ENCODE results near the gene KIF6.
"Not testable (repeated sequence)": the region's sequence is repeated elsewhere in the genome, so short reads cannot be mapped to it uniquely, and the experiment has no call there.

The KIF6 gene, protein sequence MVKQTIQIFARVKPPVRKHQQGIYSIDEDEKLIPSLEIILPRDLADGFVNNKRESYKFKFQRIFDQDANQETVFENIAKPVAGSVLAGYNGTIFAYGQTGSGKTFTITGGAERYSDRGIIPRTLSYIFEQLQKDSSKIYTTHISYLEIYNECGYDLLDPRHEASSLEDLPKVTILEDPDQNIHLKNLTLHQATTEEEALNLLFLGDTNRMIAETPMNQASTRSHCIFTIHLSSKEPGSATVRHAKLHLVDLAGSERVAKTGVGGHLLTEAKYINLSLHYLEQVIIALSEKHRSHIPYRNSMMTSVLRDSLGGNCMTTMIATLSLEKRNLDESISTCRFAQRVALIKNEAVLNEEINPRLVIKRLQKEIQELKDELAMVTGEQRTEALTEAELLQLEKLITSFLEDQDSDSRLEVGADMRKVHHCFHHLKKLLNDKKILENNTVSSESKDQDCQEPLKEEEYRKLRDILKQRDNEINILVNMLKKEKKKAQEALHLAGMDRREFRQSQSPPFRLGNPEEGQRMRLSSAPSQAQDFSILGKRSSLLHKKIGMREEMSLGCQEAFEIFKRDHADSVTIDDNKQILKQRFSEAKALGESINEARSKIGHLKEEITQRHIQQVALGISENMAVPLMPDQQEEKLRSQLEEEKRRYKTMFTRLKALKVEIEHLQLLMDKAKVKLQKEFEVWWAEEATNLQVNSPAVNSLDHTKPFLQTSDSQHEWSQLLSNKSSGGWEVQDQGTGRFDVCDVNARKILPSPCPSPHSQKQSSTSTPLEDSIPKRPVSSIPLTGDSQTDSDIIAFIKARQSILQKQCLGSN

DNA sequence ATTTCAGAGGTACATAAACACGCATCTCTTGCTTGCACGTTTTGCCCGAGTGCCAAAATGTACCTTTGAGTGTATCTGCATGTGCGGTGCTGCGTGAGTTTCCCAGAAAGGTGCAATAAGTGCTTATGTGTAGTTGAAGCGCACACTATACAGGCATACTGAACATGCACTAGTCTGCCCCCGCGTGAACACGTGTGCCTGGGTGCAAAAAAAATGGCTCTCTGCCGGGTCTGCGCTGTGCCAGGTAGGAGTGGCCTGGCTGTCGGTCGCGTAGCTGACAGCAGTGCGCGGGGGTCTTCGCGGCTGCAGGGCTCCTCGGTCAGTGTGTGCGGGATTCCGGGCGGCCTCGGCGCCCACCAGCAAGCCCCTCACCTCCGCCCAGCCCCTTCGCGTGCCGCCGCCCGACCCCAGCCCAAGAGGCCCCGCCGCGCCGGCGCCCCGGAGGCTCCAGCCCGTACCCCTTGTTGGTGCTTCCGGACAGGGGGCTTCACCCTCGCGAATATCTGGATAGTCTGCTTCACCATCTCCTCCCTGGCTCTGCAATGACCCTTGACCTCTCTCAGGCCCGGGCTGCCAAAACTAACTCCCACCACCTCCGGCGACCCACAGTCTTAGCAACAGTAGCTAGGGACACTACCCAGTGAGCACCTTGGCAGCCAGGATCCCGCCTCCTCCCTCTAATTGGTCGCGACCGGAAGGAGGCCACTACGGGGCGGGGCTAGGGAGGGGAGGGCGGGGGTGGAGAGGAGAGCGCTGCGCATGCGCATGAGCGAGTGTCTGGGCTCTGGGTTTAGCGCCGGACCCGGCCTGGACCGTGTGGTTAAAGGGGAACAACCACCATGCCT lies at the start of gene KIF6:
Gene KIF6, minus strand, starts transcription at position 622 of the 845 bp plus-strand sequence. Its CDS starts 98 bp downstream, at position 524.
- DNase-seq (ENCODE audit: low read depth), result peak; percentile 44

DNA sequence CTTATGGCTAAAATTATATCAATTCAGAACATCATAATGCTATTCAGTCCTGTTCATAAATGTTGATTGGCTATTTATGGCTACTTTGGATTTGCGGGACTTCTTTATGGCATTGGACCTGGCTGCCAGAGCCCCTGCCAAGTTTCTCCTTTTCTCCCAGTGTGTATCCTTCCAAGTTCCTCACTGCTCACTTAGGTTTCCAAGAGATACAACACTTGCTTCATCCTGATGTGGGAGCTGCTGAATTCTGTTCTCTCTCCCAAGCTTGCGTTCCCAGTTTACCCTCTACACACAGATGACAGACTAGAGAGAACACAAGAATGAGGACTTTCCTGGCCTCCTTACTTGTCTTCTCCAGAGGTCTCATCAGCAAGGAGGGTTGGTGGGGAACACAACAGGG lies 48.6 kb upstream of the KIF6 start:
- no peak for DNase-seq (ENCODE audit: low read depth)

DNA sequence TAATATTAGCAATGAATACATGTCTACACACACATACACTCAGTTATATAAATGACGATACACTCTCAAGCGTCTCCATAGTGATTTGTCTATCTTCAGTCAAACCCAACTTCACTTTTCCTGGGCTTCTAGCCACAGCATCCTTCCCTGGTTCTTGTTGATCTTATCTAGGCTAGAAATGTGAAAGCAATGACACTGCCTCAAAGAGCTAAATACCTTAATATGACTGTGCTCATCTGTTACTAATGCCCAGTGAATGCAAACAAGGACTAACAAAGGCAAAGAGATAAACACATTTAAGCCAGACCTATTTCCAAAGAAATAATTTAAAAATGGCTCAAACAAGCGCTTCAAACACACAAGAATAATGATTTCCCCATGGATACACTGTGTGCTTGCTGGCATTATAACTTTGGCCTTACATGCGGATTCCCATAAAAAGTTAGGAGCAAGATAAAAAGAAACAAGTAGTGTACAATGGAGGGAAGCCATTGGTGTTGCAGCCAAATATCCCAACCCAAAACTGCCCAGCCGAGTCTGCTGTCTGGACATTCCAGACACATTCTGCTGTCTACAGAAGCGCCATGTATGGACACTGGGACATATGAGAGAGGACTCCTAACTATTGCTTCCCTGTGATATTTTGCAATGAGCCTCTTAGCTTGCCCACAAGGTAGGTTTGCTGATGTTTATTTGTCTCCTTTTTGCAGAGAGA lies 47.5 kb upstream of the KIF6 start:
- DNase-seq (ENCODE audit: low read depth), result no peak

DNA sequence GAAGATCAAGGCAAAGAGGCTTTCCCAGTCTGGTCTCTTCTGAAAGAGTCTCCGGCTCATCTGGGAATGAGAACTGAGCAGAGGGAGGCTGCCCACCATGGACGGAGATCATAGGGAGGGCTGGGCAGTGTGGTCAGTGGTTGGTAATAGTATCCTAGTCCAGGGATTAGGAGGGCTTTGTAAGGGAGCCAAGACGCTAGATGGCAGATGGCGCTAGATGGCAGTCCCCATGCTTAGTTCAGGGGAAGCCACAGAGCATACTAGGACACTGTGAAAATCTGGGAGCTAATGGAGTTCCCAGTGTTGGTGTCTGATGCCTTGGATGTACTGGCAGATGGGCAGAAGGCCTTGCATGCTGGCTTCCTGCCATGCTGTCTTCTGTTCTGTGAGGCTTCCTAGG lies 45.2 kb upstream of the KIF6 start:
- no peak for DNase-seq (ENCODE audit: low read depth)

DNA sequence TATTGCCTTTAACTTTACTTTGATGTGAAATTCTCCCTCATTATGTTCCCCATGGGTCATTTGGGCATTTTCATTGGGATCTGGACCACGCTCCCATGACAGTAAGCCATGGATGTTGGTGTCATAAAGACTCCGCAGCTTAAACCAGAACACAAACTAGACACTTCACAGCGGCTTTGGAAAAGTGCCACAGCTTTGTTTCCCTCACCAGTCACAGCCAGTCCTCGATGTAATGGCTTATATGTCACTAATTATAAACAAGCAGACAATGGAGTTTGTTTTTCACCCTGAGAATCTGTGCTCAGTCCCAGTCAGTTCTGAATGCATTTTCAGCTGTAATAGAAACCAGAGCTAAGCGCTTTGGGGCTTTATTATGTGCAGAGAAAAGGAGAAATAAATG lies 43.8 kb upstream of the KIF6 start:
- no peak for DNase-seq (ENCODE audit: low read depth)

DNA sequence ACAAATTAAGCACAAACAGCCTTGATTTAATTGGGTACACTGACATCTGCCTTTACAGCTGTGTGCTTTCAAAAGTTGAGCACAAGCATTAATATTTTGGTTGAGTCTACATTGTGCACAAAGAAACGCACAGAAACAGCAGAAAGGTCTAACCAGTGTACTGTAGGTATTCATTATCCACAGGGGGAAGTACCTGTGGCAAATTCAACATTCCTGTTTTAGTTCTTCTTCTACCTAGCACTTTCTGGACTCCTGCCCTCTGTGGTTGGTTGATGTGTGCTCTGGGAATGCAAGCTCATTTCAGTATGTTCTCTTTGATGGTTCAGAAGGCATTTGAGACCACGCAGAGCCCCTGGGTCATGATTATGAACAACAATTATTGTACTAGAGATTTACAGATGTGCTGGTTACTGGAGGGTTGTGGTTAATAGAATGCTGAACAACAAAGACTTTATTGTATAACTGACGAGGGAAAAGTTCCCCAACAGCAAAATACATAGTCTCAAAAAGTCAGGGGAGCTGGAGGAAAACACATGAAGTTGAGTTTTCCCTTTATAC lies 40.4 kb upstream of the KIF6 start:
- DNase-seq (ENCODE audit: low read depth), result no peak

DNA sequence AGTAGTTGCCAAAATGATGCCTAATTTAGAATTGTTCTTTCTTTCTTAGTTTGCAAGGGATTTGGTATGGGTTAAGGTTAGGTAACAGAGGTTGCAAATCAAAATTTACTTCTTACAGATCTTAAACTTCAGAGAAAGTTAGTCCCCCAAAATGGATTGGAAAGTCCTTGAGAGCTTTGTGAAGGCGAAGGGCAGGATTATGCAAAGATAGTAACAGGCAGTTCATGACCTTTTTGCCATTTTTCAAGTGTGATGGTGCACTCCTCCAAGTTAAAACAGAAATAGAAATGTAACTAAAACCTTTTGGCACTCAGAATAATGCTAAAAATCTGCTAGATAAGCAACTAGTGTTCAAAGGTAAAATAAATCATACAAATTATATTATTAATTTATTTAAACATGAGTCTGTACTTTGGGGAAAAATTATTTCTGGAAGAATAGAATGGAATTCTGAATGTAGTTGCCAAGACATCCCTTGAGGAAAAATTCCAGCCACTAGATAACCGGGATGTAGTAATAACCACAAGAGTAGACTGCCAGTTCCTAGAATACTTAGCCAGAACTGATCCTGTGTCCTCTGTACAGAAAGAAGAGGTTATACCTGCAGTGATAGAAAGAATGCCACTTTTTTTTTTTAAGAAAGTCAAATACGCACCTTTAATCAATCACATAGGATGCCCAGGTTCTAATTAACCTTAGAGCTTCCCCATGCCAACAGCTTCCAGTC lies 35.2 kb upstream of the KIF6 start:
- no peak for DNase-seq (ENCODE audit: low read depth)

DNA sequence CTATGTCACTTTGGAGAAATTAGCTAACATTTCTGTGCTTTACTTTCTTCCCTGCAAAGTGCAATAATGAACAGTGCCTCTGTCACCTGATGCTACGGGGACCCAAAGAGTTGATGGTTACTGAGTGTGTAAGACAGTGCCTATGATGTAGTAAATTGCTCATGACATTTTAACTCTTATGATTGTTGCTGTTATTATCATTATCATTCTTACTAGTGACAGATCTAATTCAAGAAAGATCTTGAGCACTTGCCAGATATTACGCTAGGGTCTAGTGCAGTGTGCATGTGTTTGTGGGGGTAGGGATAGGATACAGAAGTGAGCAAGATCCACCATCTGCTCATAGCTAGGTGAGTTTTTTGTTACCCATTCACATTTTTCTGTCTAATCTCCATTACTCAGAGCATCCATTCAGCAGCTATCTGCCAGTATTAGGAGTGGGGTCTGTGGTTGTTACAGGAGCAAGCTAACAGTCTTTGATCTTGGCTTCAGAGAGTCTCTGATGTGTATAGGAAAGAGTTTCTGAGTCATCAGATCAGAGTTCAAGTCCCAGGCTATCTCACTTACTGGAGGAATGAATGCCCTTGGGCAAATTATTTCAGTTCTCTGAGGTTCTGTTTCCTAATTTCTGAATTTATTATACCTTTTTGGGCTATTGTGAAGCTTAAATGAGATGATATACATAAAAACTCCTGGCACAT lies 33.8 kb upstream of the KIF6 start:
- DNase-seq (ENCODE audit: low read depth), result no peak

DNA sequence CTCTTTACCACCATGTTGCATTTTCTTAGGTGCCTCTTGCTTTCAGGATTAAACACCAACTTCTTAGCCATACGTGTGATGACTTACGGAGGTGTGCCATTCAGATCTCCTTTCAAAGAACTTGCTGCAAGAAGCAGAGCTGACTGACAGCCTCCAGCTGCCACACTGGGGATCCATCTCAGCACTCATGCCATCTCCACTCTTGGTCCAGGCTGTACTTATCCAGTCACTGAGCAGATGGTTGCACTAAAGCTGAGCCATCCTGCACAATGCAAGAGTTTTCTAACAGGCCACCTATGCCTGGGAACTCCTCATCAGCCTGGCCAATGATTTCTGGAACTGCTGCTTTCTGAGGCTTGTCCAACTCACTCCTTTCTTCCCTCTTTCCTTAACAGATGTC lies 31.4 kb upstream of the KIF6 start:
- DNase-seq (ENCODE audit: low read depth), result no peak

DNA sequence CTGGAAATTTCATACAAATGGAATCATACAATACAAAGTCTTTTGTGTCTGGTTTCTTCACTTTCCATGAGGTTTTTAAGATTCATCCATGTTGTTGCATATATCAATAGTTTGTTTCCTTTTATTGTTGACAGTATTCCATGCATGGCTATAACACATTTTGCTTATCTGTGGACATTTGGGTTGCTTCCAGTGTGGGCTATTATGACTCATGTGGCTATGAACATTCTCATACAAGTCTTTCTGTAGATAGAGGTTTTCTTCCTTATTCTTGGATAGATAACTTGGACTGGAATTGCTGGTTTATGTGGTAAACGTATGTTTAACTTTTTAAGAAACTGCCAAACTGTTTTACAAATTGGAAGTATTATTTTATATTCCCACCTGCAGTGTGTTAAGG lies 30.0 kb upstream of the KIF6 start:
- DNase-seq (ENCODE audit: low read depth), result no peak

DNA sequence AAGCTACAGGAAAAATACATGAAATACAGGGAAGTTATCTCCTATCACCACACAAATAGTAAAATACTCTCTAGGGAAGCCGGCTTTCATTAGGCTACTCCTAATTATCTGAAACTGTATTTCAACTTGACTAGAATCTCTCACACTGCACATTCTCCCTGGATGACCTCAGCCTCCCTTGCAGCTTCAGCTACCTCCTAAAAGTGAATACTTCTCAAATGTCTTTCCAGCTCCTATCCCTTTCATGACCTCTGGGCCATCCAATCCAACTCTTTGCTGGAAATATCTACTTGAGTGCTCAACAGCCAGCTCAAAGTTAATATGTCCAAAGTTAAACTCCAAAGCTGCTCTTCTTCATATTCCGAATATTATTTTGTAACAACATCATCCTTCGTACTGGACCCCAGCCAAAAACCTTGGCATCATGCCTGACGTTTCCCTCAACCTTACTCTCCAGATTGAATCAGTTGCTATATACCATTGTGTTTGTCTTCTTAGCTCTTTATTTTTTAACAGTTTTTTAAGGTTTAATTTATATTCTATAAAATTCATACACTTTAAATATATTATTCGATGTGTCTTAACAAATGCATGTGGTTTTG lies 29.4 kb upstream of the KIF6 start:
- DNase-seq (ENCODE audit: low read depth), result no peak

DNA sequence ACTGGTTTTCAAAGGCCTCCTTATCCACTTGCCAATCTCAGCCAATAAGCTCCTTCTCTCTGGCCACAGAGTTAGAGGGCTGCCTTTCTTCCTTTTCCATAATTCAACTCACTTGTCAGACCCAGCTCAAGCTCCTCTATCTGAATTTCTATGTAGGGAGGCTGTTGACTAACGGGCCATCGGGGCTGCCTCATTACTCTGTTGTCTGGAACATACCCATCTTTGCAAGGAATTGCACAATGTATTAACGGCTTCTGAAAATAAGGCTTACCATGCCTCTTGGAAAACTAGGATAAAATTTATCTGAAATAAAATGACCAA lies 28.5 kb upstream of the KIF6 start:
- DNase-seq (ENCODE audit: low read depth), result no peak

DNA sequence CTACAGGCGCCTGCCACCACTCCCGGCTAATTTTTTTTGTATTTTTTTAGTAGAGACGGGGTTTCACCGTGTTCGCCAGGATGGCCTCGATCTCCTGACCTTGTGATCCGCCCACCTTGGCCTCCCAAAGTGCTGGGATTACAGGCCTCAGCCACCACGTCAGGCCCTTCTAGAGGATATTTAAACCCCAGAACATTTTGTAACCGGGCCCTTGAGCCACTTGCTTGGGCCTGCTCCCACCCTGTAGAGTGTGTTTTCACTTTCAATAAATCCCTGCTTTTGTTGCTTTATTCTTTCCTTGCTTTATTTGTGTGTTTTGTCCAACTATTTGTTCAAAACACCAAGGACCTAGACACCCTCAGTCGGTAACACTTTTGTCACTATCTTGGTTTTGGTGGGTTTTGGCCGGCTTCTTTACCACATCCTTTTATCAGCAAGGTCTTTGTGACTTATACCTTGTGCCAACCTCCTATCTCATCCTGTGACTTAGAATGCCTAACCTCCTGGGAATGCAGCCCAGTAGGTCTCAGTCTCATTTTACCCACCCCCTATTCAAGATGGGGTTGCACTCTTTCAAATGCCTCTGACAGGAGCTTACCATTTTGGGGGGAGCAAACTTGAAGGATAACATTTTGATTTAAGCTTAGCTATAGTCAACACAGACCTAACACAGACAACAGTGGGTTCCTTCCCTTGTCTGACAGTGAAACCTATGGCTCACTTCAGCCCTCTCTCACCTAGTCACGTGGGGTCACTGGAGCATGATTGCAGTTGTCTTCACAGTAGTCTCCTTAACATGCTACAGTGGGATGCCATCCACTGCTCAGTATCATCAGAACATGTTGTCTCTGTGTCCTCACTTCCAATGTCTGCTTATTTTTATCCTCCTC lies 27.9 kb upstream of the KIF6 start:
- no peak for DNase-seq (ENCODE audit: low read depth)

DNA sequence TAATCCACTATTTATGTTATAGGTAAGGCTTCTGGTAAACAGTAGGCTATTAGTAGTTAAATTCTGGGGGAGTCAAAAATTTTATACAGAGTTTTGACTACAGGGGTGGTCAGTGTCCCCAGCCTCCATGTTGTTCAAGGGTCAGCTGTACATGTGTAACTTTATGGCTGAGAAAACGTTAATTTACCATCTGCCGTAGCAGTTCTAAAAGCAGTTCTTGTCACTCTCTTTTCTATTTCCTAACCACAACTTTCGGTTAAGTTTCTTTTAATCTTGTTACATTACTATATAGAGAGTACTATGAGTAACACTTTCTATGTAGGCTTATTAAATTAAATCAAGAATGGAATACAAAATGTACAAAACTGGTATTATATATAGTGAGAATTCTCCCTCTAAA lies 21.6 kb upstream of the KIF6 start:
- no peak for DNase-seq (ENCODE audit: low read depth)

DNA sequence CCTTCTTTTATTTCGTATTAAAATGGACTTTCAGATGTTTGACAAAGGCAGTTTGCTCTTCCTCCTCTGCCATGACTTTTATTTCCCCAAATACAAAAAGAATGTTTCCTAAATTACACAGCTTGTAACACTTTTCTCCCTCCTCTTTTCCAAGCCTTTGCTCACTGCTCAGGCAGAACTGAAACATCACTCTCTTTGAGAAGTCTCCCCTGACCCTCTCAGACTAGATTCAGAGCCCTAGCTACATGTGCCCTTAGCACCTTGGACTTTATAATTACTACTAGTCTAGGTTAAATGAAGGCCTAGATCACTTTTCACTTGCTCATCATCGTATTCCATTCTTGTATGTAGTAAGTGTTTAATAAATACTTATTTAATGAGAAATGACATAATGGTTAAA lies 8.5 kb upstream of the KIF6 start:
- DNase-seq (ENCODE audit: low read depth), result no peak

DNA sequence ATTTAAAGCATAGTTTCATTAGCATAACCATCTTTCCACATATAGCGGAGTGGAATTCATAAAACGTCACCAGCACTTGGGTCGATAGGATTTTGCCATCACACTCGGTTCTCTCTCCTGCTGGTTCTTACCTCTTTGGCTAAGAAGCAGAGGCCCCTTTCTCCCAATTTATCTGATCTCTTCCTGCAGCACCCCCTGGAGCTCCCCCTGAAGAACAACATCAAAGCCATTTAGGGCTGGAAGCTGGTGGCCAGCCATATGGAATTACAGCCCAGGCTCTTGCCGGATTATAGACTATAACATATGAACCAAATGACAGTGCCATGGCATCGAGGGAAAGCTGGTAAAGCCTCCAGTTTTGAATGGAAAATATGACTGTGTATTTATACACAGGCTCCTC lies 6.4 kb upstream of the KIF6 start:
- no peak for DNase-seq (ENCODE audit: low read depth)

DNA sequence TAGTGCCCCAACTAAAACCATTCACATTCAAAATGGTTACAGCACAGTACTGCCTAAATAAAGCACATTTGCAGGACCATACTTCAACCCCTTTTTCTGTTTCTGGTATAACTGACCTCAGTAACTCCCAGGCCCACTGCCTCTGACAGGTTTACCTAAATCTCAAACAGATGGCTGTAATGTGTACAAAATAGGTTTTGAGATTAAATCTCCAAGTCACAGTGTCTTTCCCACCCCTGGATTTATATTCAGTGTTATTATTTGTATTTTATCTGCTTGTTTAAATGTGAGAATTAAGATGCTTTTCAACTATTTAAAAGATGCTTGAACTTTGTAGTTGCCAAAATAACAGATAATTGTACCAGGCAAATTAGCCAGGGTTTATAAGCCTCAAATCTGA lies 4.7 kb upstream of the KIF6 start:
- no peak for DNase-seq (ENCODE audit: low read depth)

DNA sequence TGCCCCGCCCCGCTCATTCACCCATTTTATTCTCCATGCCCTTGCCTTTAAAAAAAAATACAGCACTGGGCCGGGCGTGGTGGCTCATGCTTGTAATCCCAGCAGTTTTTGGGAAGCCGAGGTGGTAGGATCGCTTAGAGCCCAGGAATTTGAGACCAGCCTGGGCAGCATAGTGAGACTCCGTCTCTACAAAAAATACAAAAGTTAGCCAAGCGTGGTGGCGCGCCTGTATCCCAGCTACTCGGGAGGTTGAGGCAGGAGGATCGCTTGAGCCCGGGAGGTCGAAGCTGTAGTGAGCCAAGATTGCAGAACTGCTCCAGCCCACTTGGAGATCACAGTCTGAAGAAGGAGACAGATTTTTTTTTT lies 407 bp upstream of the KIF6 start:
- DNase-seq (ENCODE audit: low read depth), result no peak

DNA sequence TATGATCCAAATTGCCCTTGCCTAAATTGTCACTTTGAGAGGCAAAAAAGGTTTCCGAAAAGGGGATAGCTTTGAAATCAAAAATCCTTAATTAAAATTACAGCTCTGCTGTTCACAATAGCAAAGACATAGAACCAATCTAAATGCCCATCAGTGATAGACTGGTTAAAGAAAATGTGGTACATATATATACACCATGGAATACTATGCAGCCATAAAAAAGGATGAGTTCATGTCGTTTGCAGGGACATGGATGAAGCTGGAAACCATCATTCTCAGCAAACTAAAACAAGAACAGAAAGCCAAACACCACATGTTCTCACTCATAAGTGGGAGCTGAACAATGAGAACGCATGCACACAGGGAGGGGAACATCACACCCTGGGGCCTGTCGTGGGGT lies 1.9 kb downstream of the KIF6 start:
- DNase-seq (ENCODE audit: low read depth), result not testable (repeated sequence)
